Mesenchymal stem cell (in vitro differentiated cells and primary cell): ENCODE data around the gene SCAF1.

ENCODE experiments used
- DNase-seq: peaks from one replicate; pipeline ENCODE4 v3.0.0-alpha.2; 2013
- H2AFZ ChIP-seq: one replicate; pipeline ENCODE4 v1.6.1; 2013; ENCODE audit warnings: low read depth, mild to moderate bottlenecking, control low read depth, inconsistent platforms, low read length, moderate library complexity
- H2AK5ac ChIP-seq: 2 replicates; pipeline ENCODE4 v1.6.1; 2013; ENCODE audit warnings: low read length, moderate library complexity, mild to moderate bottlenecking, inconsistent platforms; ENCODE audit not compliant: severe bottlenecking
- H2BK120ac ChIP-seq: one replicate; pipeline ENCODE4 v1.6.1; 2013; ENCODE audit warnings: low read depth, mild to moderate bottlenecking, inconsistent platforms, low read length, moderate library complexity
- H2BK12ac ChIP-seq, 2 experiments: one replicate each; pipeline ENCODE4 v1.6.1; 2013; ENCODE audit warnings: inconsistent platforms in 2 of 2, low read length in 2 of 2, mild to moderate bottlenecking in 2 of 2, moderate library complexity in 2 of 2, control low read depth in 1 of 2
- H2BK15ac ChIP-seq: one replicate; pipeline ENCODE4 v1.6.1; 2013; ENCODE audit warnings: mild to moderate bottlenecking, low read depth, inconsistent platforms; ENCODE audit not compliant: poor library complexity, severe bottlenecking
- H2BK5ac ChIP-seq: 2 replicates; pipeline ENCODE4 v1.6.1; 2013; ENCODE audit warnings: low read depth, mild to moderate bottlenecking, low read length, control low read depth, inconsistent platforms; ENCODE audit not compliant: poor library complexity, severe bottlenecking
- H3K14ac ChIP-seq, 2 experiments: one replicate each; pipeline ENCODE4 v1.6.1; 2013; ENCODE audit warnings: inconsistent platforms in 2 of 2, low read length in 2 of 2, control low read depth in 1 of 2, mild to moderate bottlenecking in 1 of 2, moderate library complexity in 1 of 2
- H3K18ac ChIP-seq, 2 experiments: one replicate each; pipeline ENCODE4 v1.6.1; 2013; ENCODE audit warnings: inconsistent platforms in 2 of 2, low read length in 2 of 2, control low read depth in 1 of 2, low read depth in 1 of 2, mild to moderate bottlenecking in 1 of 2
- H3K23ac ChIP-seq, 2 experiments: one replicate each; pipeline ENCODE4 v1.6.1; 2013; ENCODE audit warnings: inconsistent platforms in 2 of 2, low read length in 2 of 2, mild to moderate bottlenecking in 2 of 2, moderate library complexity in 2 of 2, control low read depth in 1 of 2
- H3K27ac ChIP-seq: 2 replicates; pipeline ENCODE4 v1.5.1; 2013; ENCODE audit warnings: mild to moderate bottlenecking, moderate library complexity, low read length, control low read depth, inconsistent platforms; ENCODE audit not compliant: poor library complexity, severe bottlenecking
- H3K27me3 ChIP-seq, 2 experiments: 2 replicates each; pipeline versions ENCODE4 v1.6.1 to v1.7.0; 2013; ENCODE audit warnings: low read length in 2 of 2, mild to moderate bottlenecking in 2 of 2, moderate library complexity in 2 of 2, control low read depth in 1 of 2, inconsistent platforms in 1 of 2; ENCODE audit not compliant: control insufficient read depth in 1 of 2, insufficient read depth in 1 of 2
- H3K36me3 ChIP-seq, 2 experiments: 2 replicates each; pipeline versions ENCODE4 v1.6.1 to v1.7.0; 2013; ENCODE audit warnings: low read length in 2 of 2, control low read depth in 1 of 2, inconsistent platforms in 1 of 2, low read depth in 1 of 2, mild to moderate bottlenecking in 1 of 2; ENCODE audit not compliant: insufficient read depth in 2 of 2, control insufficient read depth in 1 of 2
- H3K4ac ChIP-seq, 2 experiments: one replicate each; pipeline ENCODE4 v1.6.1; 2013; ENCODE audit warnings: inconsistent platforms in 2 of 2, low read length in 2 of 2, mild to moderate bottlenecking in 2 of 2, moderate library complexity in 2 of 2, control low read depth in 1 of 2, low read depth in 1 of 2
- H3K4me1 ChIP-seq: 2 replicates; pipeline ENCODE4 v1.6.1; 2013; ENCODE audit warnings: low read depth, low read length, control low read depth; ENCODE audit not compliant: control insufficient read depth, insufficient read depth
- H3K4me2 ChIP-seq: 2 replicates; pipeline ENCODE4 v1.6.1; 2013; ENCODE audit warnings: low read length, mild to moderate bottlenecking, inconsistent platforms; ENCODE audit not compliant: poor library complexity, severe bottlenecking
- H3K4me3 ChIP-seq, 2 experiments: 2 replicates each; pipeline versions ENCODE4 v1.5.1 to v1.7.0; 2013; ENCODE audit warnings: low read length in 2 of 2, mild to moderate bottlenecking in 2 of 2, control low read depth in 1 of 2, low read depth in 1 of 2; ENCODE audit not compliant: insufficient read depth in 1 of 2
- H3K79me1 ChIP-seq: replicated peaks from 2 replicates; pipeline ENCODE4 v1.6.1; 2013; ENCODE audit warnings: mild to moderate bottlenecking, control low read depth, low read length, inconsistent platforms; ENCODE audit not compliant: poor library complexity, severe bottlenecking
- H3K9ac ChIP-seq: 2 replicates; pipeline ENCODE4 v1.7.0; 2013; ENCODE audit warnings: mild to moderate bottlenecking, low read length, moderate library complexity
- H3K9me3 ChIP-seq: 2 replicates; pipeline ENCODE4 v1.7.0; 2013; ENCODE audit warnings: mild to moderate bottlenecking, low read length; ENCODE audit not compliant: control insufficient read depth
- H4K8ac ChIP-seq: one replicate; pipeline ENCODE4 v1.6.1; 2013; ENCODE audit warnings: inconsistent platforms, mild to moderate bottlenecking, low read length, moderate library complexity
- H4K91ac ChIP-seq: one replicate; pipeline ENCODE4 v1.6.1; 2013; ENCODE audit warnings: mild to moderate bottlenecking, low read length, inconsistent platforms
- WGBS: methylation state at CpG from one replicate; pipeline ENCODE4 v1.1.7; 2013; ENCODE audit warnings: mixed read lengths; 5-methylcytosine and 5-hydroxymethylcytosine counted together

The SCAF1 gene

DNA sequence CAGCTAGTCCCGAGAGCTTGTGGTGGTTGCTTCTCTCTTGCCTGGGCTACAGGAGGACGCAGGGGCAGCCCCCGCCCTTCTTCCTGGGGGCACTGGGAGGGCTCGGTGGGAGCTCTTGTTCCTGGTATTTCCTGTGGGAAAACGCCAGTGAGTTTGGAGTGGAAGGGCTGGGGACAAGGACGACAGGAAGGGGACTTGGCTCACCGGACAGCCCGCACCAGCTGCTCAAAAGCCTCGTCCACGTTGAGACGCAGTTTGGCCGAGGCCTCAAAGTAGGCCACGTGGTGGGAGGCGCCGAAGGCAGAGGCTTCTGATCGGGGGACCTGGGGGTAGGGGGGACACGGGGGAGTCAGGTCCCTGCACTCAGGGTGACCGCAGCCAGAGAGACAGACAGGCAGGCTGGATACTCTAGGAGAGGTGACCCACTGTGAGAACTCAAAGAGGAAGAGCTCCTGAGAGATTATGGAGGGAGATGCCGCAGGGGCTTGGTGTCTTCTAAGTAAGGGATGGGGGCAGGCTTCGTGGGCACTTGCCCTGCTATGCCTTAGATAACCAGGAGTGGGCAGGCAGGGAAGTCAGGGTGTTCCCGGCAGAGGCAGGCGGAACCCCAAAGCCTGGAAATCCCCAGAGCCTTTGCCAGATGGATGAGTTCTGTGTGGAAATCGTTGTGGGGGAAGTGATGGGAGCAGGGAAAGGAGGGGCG is 6.3 kb upstream of the SCAF1 start:
- Histone ChIP-seq H3K27me3 (no peaks in the 10 kb centered on the region), H3K4ac (peak overlapping the region in 1 of 2 experiments; percentile 38), H3K9me3 (no peaks in the 10 kb centered on the region), H3K79me1 (peaks cover 1% of the 10 kb centered on the region), H3K4me3 (no peak overlapping the region), H2AFZ (no peak overlapping the region), H3K27ac (no peak overlapping the region), H3K14ac (no peak overlapping the region), H3K4me2 (no peak overlapping the region), H4K8ac (no peak overlapping the region), H2BK120ac (no peak overlapping the region), H3K36me3 (peaks cover 17 to 19% of the 10 kb centered on the region in 2 experiments), H2BK12ac (no peak overlapping the region), H4K91ac (peak overlapping the region; percentile 18), H2BK15ac (no peak overlapping the region), H3K23ac (no peak overlapping the region), H2AK5ac (no peak overlapping the region), H2BK5ac (no peak overlapping the region), H3K9ac (peak overlapping the region; percentile 4), H3K4me1 (peaks cover 40% of the 10 kb centered on the region), H3K18ac (peak overlapping the region in 1 of 2 experiments; percentile 18)
- WGBS: 65% methylated on average over 24 of the region's 24 CpGs
- peak; percentile 61 for DNase-seq

DNA sequence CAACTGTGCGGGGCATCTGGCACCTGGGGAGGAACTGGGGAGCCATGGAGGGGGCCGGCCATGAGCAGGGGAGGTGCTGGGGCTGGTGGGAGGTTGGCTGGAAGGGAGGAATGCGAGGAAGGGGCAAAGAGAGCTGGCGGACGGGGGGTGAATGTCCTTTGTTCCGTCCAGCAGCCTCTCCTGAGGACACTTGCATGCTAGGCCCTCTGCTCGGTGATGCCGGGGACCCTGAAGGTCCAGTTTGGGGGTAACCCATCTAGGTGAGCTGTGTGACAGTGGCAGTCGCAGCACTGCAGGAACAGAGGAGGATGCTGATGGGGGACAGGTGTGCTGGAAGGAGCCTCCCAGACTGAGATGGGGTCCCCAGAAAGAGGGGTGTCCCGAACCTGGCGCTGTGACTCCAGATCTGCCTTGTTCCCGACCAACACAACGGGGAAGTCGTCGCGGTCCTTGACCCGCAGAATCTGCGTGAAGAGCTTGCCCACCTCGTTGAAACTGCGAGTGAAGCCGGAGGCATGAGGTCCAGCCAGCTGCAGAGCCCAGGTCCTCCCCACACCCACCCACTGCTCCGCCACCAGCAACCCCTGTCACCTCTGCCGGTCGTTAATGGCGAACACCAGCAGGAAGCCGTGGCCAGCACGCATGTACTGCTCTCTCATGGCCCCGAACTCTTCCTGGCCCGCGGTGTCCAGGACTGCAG is 5.6 kb upstream of the SCAF1 start:
- DNase-seq: peak; percentile 7
- Histone ChIP-seq H3K27me3 (no peaks in the 10 kb centered on the region), H2BK120ac (no peak overlapping the region), H2BK15ac (no peak overlapping the region), H3K4ac (no peak overlapping the region), H3K4me1 (peaks cover 35% of the 10 kb centered on the region), H2BK5ac (no peak overlapping the region), H3K14ac (peak overlapping the region in 1 of 2 experiments; percentile 11), H4K8ac (peak overlapping the region; percentile 40), H3K23ac (peak overlapping the region in 1 of 2 experiments; percentile 11), H3K36me3 (peaks cover 17 to 19% of the 10 kb centered on the region in 2 experiments), H3K9me3 (no peaks in the 10 kb centered on the region), H2AK5ac (peak overlapping the region; percentile 2), H2AFZ (no peak overlapping the region), H3K9ac (peak overlapping the region; percentile 4), H4K91ac (peak overlapping the region; percentile 35), H3K79me1 (peaks cover 1% of the 10 kb centered on the region), H3K4me2 (no peak overlapping the region), H3K4me3 (no peak overlapping the region), H2BK12ac (peak overlapping the region; percentile 2 to 63), H3K18ac (no peak overlapping the region), H3K27ac (no peak overlapping the region)
- 83% methylated on average over 30 of the region's 30 CpGs for WGBS

DNA sequence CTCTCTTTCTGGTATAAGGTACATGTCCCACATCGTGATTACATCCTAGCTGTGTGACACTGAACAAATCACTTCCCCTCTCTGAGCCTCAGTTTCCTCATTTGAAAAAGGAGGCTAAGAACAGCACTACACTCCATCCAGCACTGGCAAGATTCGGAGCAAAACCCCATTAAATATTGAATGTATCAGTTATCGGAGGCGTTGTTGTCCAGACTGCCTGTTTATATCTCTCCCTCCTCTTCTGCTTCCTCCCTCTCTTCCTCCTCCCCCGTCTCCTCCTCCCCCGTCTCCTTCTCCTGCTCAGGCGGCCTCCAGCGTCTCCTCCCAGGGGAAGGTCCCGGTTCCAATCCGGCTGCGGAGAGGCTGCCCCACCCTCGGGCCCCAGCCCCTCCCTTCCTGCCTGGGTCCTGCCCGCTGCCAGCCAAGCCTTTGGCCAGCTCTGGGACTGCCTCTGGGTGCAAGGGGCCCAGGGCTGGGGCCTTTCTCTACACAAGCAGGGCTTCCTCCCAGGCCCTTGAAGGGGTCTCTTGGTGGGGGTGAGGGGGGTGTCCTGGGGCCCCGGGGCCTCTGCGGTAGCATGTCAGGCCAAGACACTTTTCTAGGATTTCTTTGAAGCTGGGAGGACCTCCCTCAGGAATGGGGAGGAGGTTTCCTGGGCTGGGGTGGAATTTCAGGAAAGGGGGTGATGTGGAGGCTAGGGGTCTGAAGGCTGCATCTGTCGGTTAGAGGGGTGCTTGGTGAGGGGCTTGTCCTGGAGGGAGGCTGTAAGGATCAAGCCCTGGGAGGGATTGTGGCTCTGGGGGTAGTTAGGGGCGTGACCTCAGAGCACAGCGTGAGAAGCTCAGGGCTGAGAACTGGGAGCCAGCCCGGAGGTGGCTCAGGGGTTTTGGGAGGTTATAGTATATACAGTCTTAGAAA is 3.9 kb upstream of the SCAF1 start:
- Histone ChIP-seq H3K9ac (peak overlapping the region; percentile 97), H3K36me3 (peaks cover 17 to 19% of the 10 kb centered on the region in 2 experiments), H3K27me3 (no peaks in the 10 kb centered on the region), H2AFZ (no peak overlapping the region), H2AK5ac (peak overlapping the region; percentile 28), H4K91ac (peak overlapping the region; percentile 88), H3K23ac (peak overlapping the region in 1 of 2 experiments; percentile 38), H4K8ac (peak overlapping the region; percentile 60), H2BK5ac (peak overlapping the region; percentile 71), H3K4me3 (peak overlapping the region in 1 of 2 experiments; percentile 97), H3K14ac (peak overlapping the region in 1 of 2 experiments; percentile 61), H3K4me2 (peak overlapping the region; percentile 64), H3K18ac (peak overlapping the region; percentile 81 to 94), H3K4ac (peak overlapping the region; percentile 49 to 89), H3K9me3 (no peaks in the 10 kb centered on the region), H2BK15ac (peak overlapping the region; percentile 75), H2BK12ac (peak overlapping the region; percentile 51 to 81), H2BK120ac (peak overlapping the region; percentile 93), H3K4me1 (peaks cover 32% of the 10 kb centered on the region), H3K27ac (peak overlapping the region; percentile 64), H3K79me1 (peaks cover 1% of the 10 kb centered on the region)
- DNase-seq: peak; percentile 83
- WGBS: 11% methylated on average over 19 of the region's 19 CpGs
